ENCODE measurements around the gene TUFM. TPM values are rescaled to one million over a fixed set of nuclear protein-coding genes. Genes with fewer than 3 reads are reported as not detected.

Gene TUFM
- total RNA-seq, 4 donors from 2014 or later: 63.1 to 106 (median 82.8) TPM

DNA sequence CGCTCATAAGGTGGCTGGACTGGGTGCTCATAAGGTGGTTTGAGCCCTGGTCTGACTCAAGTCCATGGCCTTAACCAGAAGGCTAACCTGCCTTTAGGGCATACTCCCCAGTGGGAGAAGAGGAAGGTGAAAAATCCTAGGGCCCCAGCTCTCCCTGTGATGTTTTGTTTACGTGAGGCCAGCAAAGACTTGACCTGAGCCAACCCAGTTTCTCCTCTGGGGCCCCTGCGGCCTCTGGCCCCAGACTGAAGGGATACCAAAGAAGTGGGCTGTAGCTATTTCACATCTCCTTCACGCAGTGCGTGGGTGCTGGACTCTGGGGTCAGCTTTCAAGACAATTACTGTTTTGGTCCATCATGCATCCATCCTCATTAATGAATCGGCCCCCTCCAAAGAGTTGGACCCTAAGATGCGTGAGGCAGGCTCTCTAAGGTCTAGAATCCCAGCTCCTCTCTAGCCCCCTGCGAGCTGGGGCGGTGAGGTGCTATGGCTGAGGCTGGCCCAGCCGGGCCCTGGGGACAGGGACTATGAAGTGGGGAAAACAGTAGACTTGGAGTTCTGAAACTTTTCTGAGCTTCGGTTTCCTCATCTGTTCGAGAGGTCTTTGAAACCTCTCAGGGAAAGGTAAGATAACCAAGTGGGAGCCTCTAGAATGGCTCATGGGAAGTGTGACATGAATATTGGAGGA is 19.0 kb upstream of the TUFM start:
- Histone ChIP-seq H3K27ac (replicated peaks in 1 of 4) (peak overlapping the region in 2 of 4 donors; percentile 89), H3K9me3 (no peaks in the 10 kb centered on the region), H3K4me3 (peak overlapping the region in 2 of 4 donors; percentile 83 to 88), H3K36me3 (peaks cover 37 to 46% (median 42%) of the 10 kb centered on the region in 4 donors), H3K27me3 (no peaks in the 10 kb centered on the region), H3K4me1 (peaks cover 16 to 43% (median 35%) of the 10 kb centered on the region in 4 donors)
- no peak for DNase-seq (ENCODE audit: extremely low spot score)
- TF ChIP-seq POLR2AphosphoS5 (IDR thresholded peaks at IDR 0.05): no peak
- TF ChIP-seq, protein P1, sequence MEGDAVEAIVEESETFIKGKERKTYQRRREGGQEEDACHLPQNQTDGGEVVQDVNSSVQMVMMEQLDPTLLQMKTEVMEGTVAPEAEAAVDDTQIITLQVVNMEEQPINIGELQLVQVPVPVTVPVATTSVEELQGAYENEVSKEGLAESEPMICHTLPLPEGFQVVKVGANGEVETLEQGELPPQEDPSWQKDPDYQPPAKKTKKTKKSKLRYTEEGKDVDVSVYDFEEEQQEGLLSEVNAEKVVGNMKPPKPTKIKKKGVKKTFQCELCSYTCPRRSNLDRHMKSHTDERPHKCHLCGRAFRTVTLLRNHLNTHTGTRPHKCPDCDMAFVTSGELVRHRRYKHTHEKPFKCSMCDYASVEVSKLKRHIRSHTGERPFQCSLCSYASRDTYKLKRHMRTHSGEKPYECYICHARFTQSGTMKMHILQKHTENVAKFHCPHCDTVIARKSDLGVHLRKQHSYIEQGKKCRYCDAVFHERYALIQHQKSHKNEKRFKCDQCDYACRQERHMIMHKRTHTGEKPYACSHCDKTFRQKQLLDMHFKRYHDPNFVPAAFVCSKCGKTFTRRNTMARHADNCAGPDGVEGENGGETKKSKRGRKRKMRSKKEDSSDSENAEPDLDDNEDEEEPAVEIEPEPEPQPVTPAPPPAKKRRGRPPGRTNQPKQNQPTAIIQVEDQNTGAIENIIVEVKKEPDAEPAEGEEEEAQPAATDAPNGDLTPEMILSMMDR (IDR thresholded peaks at IDR 0.05): no peak
- no peak for TF ChIP-seq EP300 (IDR thresholded peaks at IDR 0.05)
- no peak for TF ChIP-seq POLR2A (IDR thresholded peaks at IDR 0.05; ENCODE audit: low read depth)
- intact Hi-C loops (cut with DNase I): no loop called here
- WGBS: 76% methylated on average over 12 of the region's 12 CpGs

DNA sequence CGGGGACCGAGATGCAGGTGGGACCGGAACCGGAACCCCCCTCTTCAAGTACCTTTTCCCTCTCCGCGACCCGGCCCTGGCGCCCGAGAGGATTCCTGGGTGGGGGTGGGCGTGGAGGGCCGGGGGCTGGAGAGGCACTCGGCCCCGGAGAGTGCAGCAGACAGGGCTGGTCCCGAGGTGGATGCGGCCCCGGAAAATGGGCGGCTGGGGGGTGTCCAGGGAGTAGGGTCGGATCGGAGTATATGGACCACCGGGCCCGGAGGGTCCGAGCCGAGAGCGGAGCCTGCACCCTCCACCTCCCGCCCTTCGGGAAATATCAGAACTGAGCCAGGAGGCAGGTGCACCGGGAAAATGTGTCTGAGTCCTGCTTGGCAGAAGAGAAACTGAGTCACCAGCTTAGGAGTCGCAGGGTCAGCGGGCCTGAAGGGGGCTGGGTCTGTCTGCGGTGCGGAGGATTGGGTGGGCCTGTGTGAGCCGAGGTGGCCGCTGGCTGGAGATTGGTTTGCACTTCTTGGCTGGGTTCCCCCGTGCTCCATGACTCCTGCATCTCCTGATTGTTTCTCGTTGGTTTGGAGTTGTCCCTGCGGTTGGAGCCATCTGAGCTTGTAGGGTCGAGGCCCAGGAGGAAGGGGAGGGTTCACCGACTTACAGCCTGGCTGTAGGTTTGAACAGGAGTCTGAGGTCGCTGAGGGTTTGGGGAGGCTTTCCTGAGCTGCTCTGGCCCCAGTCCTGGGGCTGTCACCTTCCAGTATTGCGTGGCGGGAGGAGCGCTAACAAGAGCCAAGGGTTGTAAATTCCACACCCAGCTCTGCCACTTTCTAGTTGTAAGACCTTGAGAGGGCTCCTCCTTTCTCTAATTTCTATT is 18.0 kb upstream of the TUFM start:
- peak overlapping the region; percentile 75 to 93 (median 86) for H3K4me3 ChIP-seq
- H3K9me3 ChIP-seq: no peaks in the 10 kb centered on the region
- peaks cover 27 to 37% (median 32%) of the 10 kb centered on the region in 4 donors for H3K36me3 ChIP-seq
- no peaks in the 10 kb centered on the region for H3K27me3 ChIP-seq
- H3K4me1 ChIP-seq: peaks cover 16 to 43% (median 35%) of the 10 kb centered on the region in 4 donors
- DNase-seq (ENCODE audit: extremely low spot score): no peak
- TF ChIP-seq, protein P1 (IDR thresholded peaks at IDR 0.05): no peak
- TF ChIP-seq EP300 (IDR thresholded peaks at IDR 0.05) (no peak), POLR2A (IDR thresholded peaks at IDR 0.05; ENCODE audit: low read depth) (no peak), POLR2AphosphoS5 (IDR thresholded peaks at IDR 0.05) (no peak)
- peak overlapping the region; percentile 89 to 93 (median 90) for H3K27ac ChIP-seq (replicated peaks in 1 of 4)
- intact Hi-C loops (cut with DNase I): loop anchor here (5.0 kb wide), 1 partner anchor 42 kb away; the partner anchor contains the start of gene ATXN2L
- WGBS: 18% methylated on average over 9 of the region's 42 CpGs

DNA sequence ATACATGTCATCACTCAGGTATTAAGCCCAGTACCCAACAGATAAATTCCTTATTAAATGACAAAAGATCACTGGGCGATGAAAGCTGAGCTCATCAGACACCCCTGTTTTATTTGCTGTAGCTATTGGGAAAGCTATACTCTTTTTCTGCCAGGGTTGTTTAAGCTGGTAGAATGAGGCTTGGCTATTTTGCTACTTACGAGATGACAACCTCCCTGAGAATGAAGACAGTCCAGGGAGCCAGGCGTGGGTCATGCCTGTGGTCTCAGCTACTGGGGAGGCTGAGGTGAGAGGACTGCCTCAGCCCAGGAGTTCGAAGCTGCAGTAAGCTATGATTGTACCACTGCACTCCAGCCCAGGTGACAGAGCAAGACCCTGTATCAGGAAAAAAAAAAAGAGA is 13.2 kb upstream of the TUFM start:
- H3K27me3 ChIP-seq: no peaks in the 10 kb centered on the region
- H3K9me3 ChIP-seq: no peaks in the 10 kb centered on the region
- no peak for DNase-seq (ENCODE audit: extremely low spot score)
- H3K4me3 ChIP-seq: no peak overlapping the region
- H3K36me3 ChIP-seq: no peaks in the 10 kb centered on the region
- H3K27ac ChIP-seq (replicated peaks in 1 of 4): peak overlapping the region in 3 of 4 donors; percentile 77 to 82 (median 80)
- H3K4me1 ChIP-seq: peaks cover 8 to 28% (median 26%) of the 10 kb centered on the region in 4 donors
- TF ChIP-seq POLR2A (IDR thresholded peaks at IDR 0.05; ENCODE audit: low read depth) (no peak), POLR2AphosphoS5 (IDR thresholded peaks at IDR 0.05) (no peak), EP300 (IDR thresholded peaks at IDR 0.05) (no peak)
- TF ChIP-seq, protein P1 (IDR thresholded peaks at IDR 0.05): no peak
- intact Hi-C loops (cut with DNase I): no loop called here
- WGBS: 69% methylated on average over 4 of the region's 4 CpGs

DNA sequence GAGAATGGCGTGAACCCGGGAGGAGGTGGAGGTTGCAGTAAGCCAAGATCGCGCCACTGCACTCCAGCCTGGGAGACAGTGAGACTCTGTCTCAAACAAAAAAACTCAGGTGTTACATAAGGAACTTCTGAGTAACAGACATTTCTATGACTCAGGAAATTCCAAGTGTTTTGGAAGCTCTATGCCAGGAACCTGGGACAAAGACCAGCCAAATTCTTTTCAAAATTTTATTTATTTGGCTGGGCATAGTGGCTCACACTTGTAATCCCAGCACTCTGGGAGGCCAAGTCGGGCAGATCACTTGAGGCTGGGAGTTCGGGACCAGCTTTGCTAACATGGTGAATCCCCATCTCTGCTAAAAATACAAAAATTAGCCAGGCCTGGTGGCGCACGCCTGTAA is 12.3 kb upstream of the TUFM start:
- intact Hi-C loops (cut with DNase I): no loop called here
- TF ChIP-seq POLR2A (IDR thresholded peaks at IDR 0.05; ENCODE audit: low read depth) (no peak), POLR2AphosphoS5 (IDR thresholded peaks at IDR 0.05) (peak; percentile 10 to 66), EP300 (IDR thresholded peaks at IDR 0.05) (no peak)
- Histone ChIP-seq H3K4me1 (peaks cover 6 to 24% (median 22%) of the 10 kb centered on the region in 4 donors), H3K27ac (replicated peaks in 1 of 4) (peak overlapping the region; percentile 65 to 82 (median 78)), H3K36me3 (no peaks in the 10 kb centered on the region), H3K4me3 (no peak overlapping the region), H3K27me3 (no peaks in the 10 kb centered on the region), H3K9me3 (no peaks in the 10 kb centered on the region)
- no peak for DNase-seq (ENCODE audit: extremely low spot score)
- WGBS: 57% methylated on average over 7 of the region's 8 CpGs

DNA sequence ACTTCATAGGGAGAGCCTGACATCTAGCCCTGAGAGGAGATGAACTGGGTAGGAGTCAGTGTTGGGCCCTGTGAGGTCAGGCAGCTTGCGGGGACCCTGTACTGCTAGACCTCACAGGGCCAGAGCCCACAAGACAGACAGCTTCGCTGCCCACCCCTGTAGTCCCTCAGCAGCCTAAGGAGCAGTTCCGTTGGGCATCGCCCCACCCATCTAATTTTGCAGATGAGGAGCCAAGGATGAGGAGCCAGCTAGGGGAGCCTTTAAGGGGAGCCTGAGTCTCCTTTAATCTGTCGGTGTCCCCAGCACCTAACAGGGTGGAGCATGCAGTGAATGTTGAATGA is 755 bp upstream of the TUFM start:
- Histone ChIP-seq H3K27me3 (no peaks in the 10 kb centered on the region), H3K9me3 (no peaks in the 10 kb centered on the region), H3K4me1 (peaks cover 20 to 35% (median 29%) of the 10 kb centered on the region in 4 donors), H3K27ac (replicated peaks in 1 of 4) (peak overlapping the region; percentile 90 to 93 (median 92)), H3K4me3 (peak overlapping the region; percentile 76 to 97 (median 87)), H3K36me3 (peaks cover 26 to 35% (median 31%) of the 10 kb centered on the region in 4 donors)
- intact Hi-C loops (cut with DNase I): no loop called here
- WGBS: 3% methylated on average over 5 of the region's 5 CpGs
- DNase-seq (ENCODE audit: extremely low spot score): no peak
- no peak for TF ChIP-seq POLR2A (IDR thresholded peaks at IDR 0.05; ENCODE audit: low read depth)
- TF ChIP-seq, protein P1 (IDR thresholded peaks at IDR 0.05): no peak
- no peak for TF ChIP-seq EP300 (IDR thresholded peaks at IDR 0.05)
- no peak for TF ChIP-seq POLR2AphosphoS5 (IDR thresholded peaks at IDR 0.05)

Data from esophagus muscularis mucosa (tissue), 4 donors.